ENCODE results near the gene FER.
"Not testable (repeated sequence)": the region's sequence is repeated elsewhere in the genome, so short reads cannot be mapped to it uniquely, and the experiment has no call there.

The FER gene

DNA sequence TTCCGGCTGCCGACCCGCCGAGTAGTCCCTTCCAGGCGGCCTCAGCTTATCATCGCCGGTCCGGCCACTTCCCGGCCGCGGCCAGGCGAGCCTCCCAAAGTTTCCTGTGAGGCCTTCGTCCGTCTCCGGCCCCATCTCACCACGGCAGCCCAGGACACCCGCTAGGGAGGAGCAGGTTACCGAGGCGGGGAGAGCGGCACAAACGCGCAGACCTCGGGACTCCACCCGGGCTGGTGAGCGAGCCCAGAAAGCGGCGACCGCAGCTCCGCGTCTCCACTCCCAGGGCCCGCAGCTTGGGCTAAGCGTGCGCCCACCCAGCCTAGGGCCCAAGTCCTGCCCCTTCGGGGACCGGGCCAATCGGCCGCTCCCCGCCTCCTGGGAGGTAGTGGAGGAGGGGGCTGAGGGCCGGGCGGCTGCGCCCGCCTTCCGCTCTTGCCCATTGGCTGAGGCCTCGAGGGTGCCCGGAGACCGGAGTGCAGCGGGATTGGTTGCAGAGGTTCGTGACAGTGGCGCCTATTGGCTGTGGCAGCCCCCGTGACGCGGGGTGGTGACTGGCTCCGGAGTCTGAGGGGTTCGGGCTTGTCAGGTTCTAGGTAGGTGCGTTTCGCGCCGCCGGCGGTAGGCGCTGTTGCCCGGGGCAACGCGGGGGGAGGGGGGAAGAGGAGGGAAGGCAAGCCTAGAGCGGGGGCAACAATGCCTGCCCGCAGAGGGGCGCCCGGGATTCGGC lies 867 bp downstream of the FER start:
- DNase-seq, result peak; percentile 99

DNA sequence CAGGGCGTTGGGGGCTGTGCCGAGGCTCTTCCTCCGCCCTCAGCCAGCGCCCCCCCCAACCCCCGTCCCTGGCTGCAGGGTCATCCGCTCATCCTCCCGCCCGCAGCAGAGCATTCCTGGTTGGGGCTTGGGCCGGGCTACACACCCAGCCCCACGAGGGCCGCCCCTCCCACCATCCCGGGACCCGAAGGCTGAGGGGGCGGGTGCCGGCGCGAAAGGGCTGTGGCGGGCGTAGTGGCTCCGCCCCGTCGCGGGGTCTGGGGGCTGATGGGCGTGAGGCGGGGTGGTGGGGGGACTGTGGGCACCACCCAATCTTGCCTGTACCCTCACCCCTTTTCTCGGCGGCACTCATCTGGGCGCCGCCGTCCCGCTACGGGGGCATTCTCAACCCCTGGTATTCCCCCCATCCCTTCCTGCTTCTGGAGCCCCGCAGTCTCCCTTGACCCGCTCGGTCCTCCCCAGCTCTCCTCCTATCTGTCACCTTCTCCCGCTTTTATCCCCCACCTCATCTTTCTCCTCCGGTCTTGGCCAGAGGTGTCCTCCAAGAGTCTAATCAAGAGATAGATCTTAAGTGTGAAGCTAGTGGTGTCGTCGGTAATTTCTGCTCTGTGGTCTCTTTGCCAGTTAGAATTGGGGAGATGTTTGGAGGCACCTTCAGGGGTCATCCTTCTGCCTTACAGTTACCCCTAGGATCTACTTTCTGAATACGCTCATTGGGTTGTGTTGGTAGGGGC lies 1.6 kb downstream of the FER start:
- peak; percentile 8 for DNase-seq

DNA sequence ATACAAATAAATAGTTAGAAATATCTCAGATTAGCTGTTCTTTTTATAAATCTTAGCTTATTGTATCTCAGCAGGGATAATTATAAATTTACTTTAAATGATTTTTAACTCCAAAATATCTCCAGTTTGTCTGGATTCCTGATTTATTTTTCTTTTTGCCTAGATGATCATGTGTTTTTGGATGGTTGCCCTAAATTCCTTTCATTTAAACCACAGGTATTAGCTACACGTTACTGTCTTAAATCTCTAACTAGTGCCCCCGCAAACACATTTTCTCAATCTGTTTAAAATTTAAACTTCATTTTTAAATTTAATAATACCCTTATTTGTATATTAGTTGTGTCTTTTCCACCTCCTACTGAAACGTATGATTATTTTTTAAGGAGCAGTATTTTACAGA lies 5.6 kb downstream of the FER start:
- DNase-seq, result no peak

DNA sequence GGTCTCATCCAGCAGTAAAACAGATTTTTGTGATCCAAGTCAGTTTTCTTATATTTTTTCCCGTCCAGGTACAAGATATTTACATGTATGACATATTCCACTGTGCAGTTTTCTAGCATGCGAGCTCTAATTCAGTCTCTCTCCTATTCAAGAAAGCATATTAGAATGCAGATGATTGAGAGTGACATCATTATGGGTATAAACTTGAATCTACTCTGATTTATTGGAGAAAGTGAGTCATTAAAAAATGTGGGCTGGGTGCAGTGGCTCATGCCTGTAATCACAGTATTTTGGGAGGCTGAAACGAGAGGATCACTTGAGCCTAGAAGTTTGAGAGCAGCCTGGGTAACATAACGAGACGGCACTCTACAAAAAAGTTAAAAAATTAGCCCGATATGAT lies 6.2 kb downstream of the FER start:
- no peak for DNase-seq

DNA sequence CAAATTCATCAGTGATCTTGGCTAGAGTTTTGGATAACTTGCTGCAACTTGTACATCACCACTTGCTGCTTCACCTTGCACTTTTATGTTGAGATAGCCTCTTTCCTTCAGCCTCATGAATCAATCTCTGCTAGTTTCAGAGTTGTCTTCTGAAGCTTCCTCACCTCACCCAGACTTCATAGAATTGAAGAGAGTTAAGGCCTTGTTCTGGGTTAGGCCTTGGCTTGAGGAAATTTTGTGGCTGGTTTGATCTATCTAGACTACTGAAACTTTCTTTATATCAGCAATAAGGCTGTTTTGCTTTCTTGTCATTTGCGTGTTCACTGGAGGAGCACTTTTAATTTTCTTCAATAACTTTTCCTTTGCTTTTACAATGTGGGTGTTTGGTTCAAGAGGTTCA lies 12.8 kb downstream of the FER start:
- DNase-seq, result no peak

DNA sequence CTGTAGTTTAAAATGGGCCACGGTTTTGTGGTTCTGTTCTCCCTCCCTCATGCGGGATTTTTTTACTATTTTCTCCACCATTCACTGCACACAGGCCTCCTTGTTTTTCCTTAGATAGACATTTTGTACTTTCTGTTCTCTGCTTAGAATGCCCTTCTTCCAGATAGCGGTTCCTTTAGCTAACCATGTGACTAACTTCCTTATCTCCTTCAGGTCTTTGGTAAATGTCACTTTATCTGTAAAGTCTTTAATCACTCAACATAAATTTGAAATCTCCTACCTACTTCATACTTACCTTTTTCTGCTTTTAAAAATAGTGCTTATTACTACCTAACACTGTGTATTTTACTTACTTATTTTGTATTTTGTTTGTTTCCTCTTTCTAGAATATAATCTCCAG lies 15.0 kb downstream of the FER start:
- DNase-seq, result no peak

DNA sequence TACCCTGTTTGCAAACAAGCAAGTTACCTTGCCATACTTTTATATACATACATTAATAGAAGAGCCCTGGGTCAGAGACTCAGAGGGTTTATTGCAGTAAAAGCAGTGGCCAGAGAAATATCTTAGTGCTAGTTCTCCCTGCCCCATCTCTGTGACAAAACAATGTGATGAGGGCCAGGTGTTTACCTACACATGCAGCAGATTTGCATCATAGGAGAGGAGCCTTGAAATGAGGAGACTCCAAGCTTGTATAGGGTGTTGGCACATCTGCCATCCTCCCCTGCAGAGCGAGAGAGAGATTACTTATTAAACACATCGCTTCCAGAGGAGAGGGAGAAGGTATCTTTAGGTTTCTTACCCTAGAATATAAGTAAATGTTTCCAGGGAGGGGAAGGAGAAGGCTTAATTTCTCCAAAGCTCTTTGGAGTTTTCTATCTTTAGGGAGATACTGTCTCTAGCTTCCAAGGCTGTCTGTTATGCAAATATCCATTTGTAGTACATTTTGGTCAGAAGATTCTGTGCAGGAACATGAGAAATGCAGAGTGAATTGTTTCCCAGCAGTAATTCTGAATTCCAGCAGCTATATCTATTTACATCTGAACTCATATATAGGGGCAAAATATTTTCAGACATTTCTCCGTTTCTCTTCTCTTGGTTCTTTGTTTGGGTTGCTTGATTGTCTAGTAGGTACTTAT lies 15.7 kb downstream of the FER start:
- no peak for DNase-seq

DNA sequence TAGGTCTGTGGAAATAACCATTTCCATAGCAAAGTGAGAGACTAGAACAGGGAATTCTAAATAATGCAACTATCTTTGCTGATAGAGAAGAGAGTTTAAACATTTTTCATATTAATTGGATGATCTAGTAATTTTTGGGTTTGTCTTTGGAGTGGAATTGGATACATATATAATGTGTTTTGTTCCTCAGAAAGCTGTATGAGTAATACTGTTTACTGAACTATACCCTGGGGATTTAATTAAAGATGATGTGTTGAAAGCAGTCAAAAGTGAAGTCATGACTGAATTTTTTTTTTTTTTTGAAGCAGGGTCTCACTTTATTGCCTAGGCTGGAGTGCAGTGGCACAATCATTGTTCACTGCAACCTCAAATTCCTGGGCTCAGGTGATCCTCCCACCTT lies 17.9 kb downstream of the FER start:
- no peak for DNase-seq

DNA sequence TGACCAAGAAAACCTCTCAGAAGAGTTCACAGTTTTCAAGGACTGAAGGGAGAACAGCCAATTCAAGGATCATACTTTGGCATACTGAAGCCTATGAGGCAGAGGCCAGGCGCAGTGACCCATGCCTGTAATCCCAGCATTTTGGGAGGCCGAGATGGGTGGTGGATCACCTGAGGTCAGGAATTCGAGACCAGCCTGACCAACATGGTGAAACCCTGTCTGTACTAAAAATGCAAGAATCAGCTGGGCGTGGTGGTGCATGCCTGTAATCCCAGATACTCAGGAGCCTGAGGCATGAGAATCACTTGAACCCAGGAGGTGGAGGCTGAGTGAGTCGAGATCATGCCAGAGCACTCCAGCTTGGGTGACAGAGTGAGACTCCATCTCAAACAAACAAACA lies 19.2 kb downstream of the FER start:
- DNase-seq, result not testable (repeated sequence)

DNA sequence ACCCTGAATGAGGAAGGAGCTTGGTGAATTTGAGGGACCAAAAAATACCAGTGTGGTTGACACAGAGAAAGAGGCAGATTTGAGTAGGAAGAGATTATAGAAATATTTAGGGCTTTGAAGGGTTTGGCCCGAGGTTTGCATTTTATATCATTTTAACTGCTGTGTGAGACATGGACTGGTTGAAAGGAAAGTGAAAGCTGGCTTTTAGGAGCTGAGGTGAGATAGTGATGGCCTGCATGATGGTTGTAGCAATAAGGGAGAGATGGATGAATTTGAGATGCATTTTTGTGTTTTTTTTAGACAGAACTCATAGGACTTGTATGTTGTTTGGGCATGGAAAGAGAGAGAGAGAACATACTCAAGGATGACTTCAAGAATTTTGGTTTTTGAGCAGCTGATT lies 21.7 kb downstream of the FER start:
- no peak for DNase-seq

DNA sequence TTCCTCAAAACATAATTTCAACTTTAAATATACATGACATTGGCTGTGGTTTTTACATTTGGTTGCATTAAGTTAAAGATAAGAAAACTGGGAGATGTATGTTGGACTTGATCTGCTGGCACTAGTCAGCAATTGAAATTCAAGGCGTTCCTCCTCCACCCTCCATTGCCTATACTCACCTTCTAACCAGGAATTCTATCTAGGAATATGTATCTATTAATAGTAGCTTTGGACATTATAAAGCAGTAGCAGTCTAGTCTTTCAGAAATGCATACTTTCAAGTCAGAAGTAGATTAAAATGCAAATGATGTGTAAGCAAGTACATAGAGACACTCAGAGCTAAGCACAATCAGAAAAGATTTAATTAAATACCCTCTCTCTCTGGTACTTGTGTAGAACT lies 24.9 kb downstream of the FER start:
- no peak for DNase-seq

DNA sequence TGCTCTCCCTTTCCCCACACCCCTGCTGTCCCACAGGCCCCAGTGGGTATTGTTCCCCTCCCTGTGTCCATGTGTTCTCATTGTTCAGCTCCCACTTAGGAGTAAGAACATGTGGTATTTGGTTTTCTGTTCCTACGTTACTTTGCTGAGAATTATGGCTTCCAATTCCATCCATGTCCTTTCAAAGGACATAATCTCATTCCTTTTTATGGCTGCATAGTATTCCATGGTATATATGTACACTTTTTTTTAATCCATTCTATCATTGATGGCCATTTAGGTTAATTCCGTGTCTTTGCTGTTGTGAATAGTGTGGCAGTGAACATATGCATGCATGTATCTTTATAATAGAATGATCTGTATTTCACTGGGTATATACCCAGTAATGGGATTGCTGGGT lies 25.6 kb downstream of the FER start:
- no peak for DNase-seq

DNA sequence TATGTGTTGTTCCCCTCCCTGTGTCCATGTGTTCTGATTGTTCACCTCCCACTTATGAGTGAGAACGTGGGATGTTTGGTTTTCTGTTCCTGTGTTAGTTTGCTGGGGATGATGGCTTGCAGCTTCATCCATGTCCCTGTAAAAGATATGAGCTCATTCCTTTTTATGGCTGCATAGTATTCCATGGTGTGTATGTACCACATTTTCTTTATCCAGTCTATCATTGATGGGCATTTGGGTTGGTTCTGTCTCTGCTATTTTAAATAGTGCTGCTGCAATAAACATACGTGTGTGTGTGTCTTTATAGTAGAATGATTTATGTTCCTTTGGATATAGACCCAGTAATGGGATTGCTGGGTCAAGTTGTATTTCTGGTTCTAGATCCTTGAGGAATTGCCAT lies 26.4 kb downstream of the FER start:
- DNase-seq, result not testable (repeated sequence)

DNA sequence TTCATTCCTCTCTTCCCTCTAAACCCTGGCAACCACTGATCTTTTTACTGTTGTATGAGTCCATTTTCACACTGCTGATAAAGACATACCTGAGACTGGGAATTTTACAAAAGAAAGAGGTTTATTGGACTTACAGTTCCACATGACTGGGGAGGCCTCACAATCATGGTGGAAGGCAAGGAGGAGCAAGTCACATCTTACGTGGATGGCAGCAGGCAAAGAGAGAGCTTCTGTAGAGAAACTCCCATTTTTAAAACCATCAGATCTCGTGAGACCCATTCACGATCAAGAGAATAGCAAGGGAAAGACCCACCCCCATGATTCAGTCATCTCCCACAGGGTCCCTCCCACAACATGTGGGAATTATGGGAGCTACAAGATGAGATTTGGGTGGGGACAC lies 29.9 kb downstream of the FER start:
- DNase-seq, result not testable (repeated sequence)

DNA sequence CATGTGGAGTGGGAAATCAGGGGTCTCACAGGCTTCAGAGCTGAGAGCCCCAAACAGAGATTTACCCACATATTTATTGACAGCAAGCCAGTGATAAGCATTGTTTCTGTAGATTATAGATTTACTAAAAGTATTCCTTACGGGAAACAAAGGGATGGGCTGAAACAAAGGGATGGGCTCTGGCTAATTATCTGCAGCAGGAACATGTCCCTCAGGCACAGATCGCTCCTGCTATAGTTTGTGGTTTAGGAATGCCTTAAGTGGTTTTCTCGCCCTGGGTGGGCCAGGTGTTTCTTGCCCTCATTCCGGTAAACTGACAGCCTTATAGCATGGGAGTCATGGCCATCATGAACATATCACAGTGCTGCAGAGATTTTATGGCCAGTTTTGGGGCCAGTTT lies 36.9 kb downstream of the FER start:
- DNase-seq, result not testable (repeated sequence)

DNA sequence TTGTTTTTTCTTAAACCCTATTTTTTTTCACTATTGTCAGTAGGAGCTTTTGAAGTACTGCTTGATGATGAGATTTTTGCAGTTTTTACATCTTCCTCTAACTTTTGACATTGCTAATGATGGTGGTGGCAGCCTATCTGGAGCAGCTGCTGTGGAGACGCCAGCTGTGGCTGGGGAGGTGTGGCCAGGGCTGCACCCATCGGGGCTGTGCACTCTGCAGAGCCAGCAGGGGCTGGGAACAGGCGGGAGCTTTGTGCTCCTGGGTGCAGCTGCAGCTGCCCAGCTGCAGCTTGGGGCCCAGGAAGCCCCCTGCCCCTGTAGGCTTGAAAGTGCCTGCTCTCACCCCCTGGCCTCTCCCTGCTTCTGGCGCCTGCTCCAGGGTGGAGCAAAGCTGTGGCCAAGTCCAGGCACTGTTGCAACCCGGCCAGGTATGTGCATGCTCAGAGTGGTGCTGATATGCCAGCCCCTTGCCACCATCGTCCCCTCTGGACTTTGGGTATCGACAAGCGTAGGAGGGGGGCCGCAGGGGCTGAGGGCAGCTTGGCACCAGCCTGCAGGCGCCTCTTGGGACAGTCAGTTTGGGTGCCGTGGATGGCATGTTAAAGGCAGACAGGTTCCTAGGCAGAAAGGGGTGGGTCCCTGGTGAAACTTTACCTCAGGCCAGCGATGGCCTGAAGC lies 39.2 kb downstream of the FER start:
- DNase-seq, result no peak

DNA sequence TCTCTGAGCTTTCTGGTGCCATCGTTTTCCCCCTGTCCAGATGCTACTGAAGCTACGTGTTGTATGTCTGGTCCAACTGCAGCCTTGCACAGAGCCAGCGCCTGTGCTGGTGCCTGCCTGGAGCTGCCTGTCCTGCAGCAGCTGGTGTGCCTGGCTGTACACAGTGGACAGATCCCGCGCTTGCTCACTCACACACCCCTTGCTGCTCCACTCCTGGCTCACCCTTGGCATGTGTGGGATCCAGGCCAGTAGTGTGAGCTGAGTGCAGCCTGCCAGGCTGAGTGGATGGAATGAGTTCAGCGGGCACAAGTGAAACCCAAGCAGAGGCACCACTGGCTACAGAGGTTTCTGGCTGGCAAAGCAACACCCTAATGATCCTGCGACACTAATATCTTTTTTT lies 40.4 kb downstream of the FER start:
- DNase-seq, result no peak

DNA sequence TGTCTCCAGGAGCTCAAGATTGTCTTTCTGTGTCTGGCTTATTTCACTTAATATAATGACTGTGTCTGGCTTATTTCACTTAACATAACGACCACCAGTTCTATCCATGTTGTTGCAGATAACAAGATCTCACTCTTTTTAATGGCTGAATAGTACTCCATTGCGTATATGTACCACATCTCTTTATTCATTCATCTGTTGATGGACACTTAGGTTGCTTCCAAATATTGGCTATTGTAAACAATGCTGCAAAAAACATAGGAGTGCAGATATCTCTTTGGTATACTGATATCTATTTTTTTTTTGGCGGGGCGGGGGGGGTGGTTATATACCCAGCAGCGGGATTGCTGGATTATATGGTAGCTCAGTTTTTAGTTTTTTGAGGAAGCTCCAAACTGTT lies 45.5 kb downstream of the FER start:
- no peak for DNase-seq

DNA sequence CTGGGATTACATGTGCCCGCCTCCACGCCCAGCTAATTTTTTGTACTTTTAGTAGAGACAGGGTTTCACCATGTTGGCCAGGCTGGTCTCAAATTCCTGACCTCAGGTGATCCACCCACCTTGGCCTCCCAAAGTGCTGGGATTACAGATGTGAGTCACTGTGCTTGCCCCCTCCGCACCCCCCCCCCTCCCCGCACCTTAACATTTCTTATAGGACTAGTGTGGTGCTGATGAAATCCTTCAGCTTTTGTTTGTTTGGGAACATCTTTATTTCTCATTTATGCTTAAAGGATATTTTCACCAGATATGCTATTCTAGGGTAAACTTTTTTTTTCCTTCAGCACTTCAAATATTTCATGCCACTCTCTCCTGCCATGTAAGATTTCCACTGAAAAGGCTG lies 46.7 kb downstream of the FER start:
- not testable (repeated sequence) for DNase-seq

DNA sequence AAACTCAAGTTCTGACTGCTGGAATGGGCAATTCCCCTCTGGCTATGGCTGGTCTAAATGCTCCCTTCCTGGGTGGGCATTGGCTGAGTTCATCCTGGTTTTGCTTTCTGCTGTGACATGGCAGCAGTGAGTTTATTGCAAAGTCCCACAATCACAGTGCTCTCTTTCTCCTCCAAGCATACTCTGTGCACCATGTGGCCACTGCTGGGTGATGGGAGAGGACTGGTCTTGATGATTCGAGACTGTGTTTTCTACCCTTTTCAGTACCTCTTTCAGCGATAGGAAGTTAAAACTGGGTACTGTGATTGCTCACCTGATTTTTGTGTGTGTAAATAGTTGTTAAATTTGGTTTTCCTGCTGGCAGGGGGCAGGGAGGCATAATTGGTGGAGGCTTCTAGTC lies 49.7 kb downstream of the FER start:
- DNase-seq, result no peak

DNA sequence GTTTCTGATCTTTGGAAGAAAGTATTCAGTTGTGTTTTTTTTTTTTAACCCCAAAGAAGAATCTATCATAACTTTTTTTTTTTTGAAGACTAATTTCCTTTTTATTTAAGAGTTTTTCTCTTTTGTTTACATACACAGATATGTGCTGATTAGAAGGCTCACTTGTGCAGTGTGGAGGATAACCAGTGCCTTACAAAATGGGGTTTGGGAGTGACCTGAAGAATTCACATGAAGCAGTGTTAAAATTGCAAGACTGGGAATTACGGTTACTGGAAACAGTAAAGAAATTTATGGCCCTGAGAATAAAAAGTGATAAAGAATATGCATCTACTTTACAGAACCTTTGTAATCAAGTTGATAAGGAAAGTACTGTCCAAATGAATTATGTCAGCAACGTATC lies 50.3 kb downstream of the FER start:
- DNase-seq, result no peak

DNA sequence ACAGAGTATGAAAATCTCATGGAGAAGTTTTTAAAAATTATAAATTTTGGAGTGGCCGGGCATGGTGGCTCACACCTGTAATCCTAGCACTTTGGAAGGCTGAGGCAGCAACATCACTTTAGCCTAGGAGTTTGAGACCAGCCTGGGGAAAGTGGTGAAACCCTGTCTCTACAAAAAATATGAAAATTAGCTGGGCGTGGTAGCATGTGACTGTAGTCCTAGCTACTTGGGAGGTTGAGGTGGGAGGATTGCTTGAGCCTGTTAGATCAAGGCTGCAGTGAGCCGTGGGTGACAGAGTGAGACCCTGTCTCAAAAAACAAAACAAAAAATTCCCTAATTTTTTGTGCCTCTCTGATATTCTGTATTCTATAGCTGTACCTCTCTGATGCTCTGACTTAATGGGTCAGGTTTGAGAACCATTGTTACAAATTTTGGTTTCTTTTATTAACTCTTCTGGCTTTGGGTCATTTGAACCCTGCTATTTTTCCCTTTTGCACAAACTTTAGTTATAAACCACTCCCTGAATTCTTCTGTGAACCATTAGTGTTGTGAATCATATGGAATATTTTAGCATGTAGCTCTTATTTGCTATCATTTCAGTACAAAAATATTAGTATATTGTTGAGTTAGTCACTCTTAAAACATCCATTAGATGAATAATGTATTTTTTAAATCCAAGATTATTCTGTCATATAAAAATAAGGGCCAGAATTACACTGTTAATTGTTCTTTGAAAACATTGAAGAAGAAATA lies 51.0 kb downstream of the FER start:
- DNase-seq, result no peak

DNA sequence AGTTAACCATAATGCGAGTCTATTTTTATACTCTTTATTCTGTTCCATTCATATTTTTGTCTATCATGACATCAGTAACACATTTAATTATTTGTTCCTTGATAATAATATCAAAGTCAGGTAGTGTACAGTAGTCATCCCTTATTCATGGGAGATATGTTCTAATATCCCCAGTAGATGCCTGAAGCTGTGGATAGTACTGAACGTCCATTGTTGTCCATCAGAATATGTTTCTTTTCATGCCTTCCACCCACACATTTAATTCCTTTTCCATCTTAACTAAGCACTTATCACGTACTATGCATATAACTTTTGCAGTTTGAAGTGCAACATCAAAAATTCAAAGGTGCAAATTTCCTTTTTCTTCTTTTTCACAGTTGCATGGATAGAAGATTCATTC lies 53.6 kb downstream of the FER start:
- DNase-seq, result no peak

All from activated CD4-positive, alpha-beta T cell treated with anti-CD3 and anti-CD28 coated beads, Interleukin-2, amount 50 U/mL, for 16 hours (primary cell).